Measurements from ENCODE around the gene HOXB1. TPM values are rescaled to one million over a fixed set of nuclear protein-coding genes. Genes with fewer than 3 reads are reported as not detected.

Gene HOXB1
- total RNA-seq, 4 donors from 2014 or later, result 0.19 TPM; not detected in 3

- intact Hi-C loops (cut with DNase I), result no loop called here
- 60 to 66% methylated on average over 6 to 12 of the region's 13 CpGs for WGBS, 2 donors
- Histone ChIP-seq H3K36me3 (no peaks in the 10 kb centered on the region), H3K4me1 (peaks cover 29 to 100% (median 76%) of the 10 kb centered on the region in 3 donors), H3K4me3 (peak overlapping the region; percentile 18 to 54 (median 38)), H3K9me3 (no peaks in the 10 kb centered on the region), H3K27me3 (peaks cover 0 to 66% (median 0%) of the 10 kb centered on the region in 4 donors), H3K27ac (peak overlapping the region; percentile 89 to 95 (median 92))
- no peak for DNase-seq
- TF ChIP-seq CTCF (IDR thresholded peaks at IDR 0.05), result no peak
- no peak for TF ChIP-seq POLR2A (IDR thresholded peaks at IDR 0.05)
These were observed 27.4 kb upstream of the HOXB1 start for GRCh38 chr17:48558057-48558830.

- H3K4me1 ChIP-seq, result peaks cover 23 to 100% (median 74%) of the 10 kb centered on the region in 3 donors
- peak overlapping the region; percentile 89 to 95 (median 92) for H3K27ac ChIP-seq
- peaks cover 0 to 65% (median 0%) of the 10 kb centered on the region in 4 donors for H3K27me3 ChIP-seq
- WGBS, 2 donors, result 31 to 33% methylated on average over 6 to 7 of the region's 7 CpGs
- DNase-seq, result no peak
- peak overlapping the region; percentile 18 to 54 (median 38) for H3K4me3 ChIP-seq
- H3K36me3 ChIP-seq, result peaks cover 0 to 5% (median 0%) of the 10 kb centered on the region in 3 donors
- intact Hi-C loops (cut with DNase I), result no loop called here
- TF ChIP-seq CTCF (IDR thresholded peaks at IDR 0.05) (no peak), POLR2A (IDR thresholded peaks at IDR 0.05) (no peak)
- no peaks in the 10 kb centered on the region for H3K9me3 ChIP-seq
These were observed 26.0 kb upstream of the HOXB1 start for GRCh38 chr17:48556576-48557401.

GRCh38 chr17:48556229-48556575 lies 25.4 kb upstream of the HOXB1 start:
- TF ChIP-seq POLR2A (IDR thresholded peaks at IDR 0.05) (no peak), CTCF (IDR thresholded peaks at IDR 0.05) (no peak)
- H3K4me3 ChIP-seq, result peak overlapping the region; percentile 25 to 63 (median 46)

GRCh38 chr17:48555258-48556228 lies 24.7 kb upstream of the HOXB1 start:
- WGBS, 2 donors, result 14 to 25% methylated on average over 20 to 21 of the region's 36 CpGs
- no peak for TF ChIP-seq POLR2A (IDR thresholded peaks at IDR 0.05)
- TF ChIP-seq CTCF (IDR thresholded peaks at IDR 0.05), result peak in 3 of 6 experiments; percentile 23 to 42 (median 27)
- no peak for DNase-seq
- H3K27me3 ChIP-seq, result peaks cover 0 to 75% (median 0%) of the 10 kb centered on the region in 4 donors
- H3K36me3 ChIP-seq, result peaks cover 0 to 16% (median 2%) of the 10 kb centered on the region in 3 donors
- peak overlapping the region; percentile 25 to 63 (median 46) for H3K4me3 ChIP-seq
- intact Hi-C loops (cut with DNase I), result no loop called here
- peak overlapping the region; percentile 89 to 95 (median 92) for H3K27ac ChIP-seq
- H3K4me1 ChIP-seq, result peaks cover 20 to 100% (median 71%) of the 10 kb centered on the region in 3 donors
- H3K9me3 ChIP-seq, result no peaks in the 10 kb centered on the region

More at GRCh38 chr17:48556229-48556575, 25.4 kb upstream of the HOXB1 start:
- DNase-seq, result no peak
- H3K27me3 ChIP-seq, result peaks cover 0 to 71% (median 0%) of the 10 kb centered on the region in 4 donors
- WGBS, 2 donors, result 43 to 52% methylated on average over 4 to 5 of the region's 5 CpGs
- H3K9me3 ChIP-seq, result no peaks in the 10 kb centered on the region
- H3K27ac ChIP-seq, result peak overlapping the region; percentile 89 to 95 (median 92)
- H3K4me1 ChIP-seq, result peaks cover 23 to 100% (median 73%) of the 10 kb centered on the region in 3 donors
- intact Hi-C loops (cut with DNase I), result no loop called here
- peaks cover 0 to 10% (median 0%) of the 10 kb centered on the region in 3 donors for H3K36me3 ChIP-seq
